ENCODE measurements around the gene SYNC. TPM values are rescaled to one million over a fixed set of nuclear protein-coding genes. Genes with fewer than 3 reads are reported as not detected.

The SYNC gene
- total and polyA plus RNA-seq, 2 donors (not counting 1 experiment from before 2014, with no cell fraction given) = 50.9 to 58.1 TPM

GRCh38 chr1:32725615-32725982, 23.0 kb upstream of the SYNC start:
- Histone ChIP-seq H3K27ac (ENCODE audit: insufficient read depth, low read length) (peak overlapping the region; percentile 78), H3K9ac (ENCODE audit: insufficient read depth, low read length) (no peak overlapping the region)

GRCh38 chr1:32724678-32725614, 22.4 kb upstream of the SYNC start:
- H3K9ac ChIP-seq (ENCODE audit: insufficient read depth, low read length) = no peak overlapping the region
- no peaks in the 10 kb centered on the region for H3K79me2 ChIP-seq (ENCODE audit: control insufficient read depth, insufficient read depth, low read length)
- peak; percentile 93 to 95 for DNase-seq (ENCODE audit: low read depth in 2 of 2)
- no peaks in the 10 kb centered on the region for H4K20me1 ChIP-seq (ENCODE audit: control insufficient read depth, extremely low read depth, insufficient read depth, low read length)
- no peak for TF ChIP-seq EZH2 (IDR thresholded peaks at IDR 0.05; ENCODE audit: low read length, missing control alignments)
- TF ChIP-seq CTCF (conservative IDR thresholded peaks at IDR 0.05 in 1 of 2, IDR thresholded peaks at IDR 0.05 in 1 of 2; ENCODE audit: low read depth in 1 of 2, low read length in 2 of 2) = no peak
- H3K27me3 ChIP-seq (ENCODE audit: control insufficient read depth, insufficient read depth, low read length) = no peaks in the 10 kb centered on the region
- peaks cover 16% of the 10 kb centered on the region for H3K4me1 ChIP-seq (ENCODE audit: control insufficient read depth, extremely low read depth, insufficient read depth, low read length)
- peak overlapping the region in 1 of 4 experiments; percentile 14 for H3K4me3 ChIP-seq (replicated peaks in 1 of 4; ENCODE audit: control extremely low read depth in 1 of 4, insufficient read depth in 1 of 4, low read depth in 3 of 4, low read length in 4 of 4)
- no peaks in the 10 kb centered on the region for H3K36me3 ChIP-seq (ENCODE audit: control insufficient read depth, insufficient read depth, low read length)
- H3K27ac ChIP-seq (ENCODE audit: insufficient read depth, low read length) = peak overlapping the region; percentile 78
- peak overlapping the region; percentile 22 for H2AFZ ChIP-seq (ENCODE audit: low read length)
- peak overlapping the region; percentile 60 for H3K4me2 ChIP-seq (ENCODE audit: extremely low read depth, insufficient read depth, low read length)
- H3K9me3 ChIP-seq (ENCODE audit: control insufficient read depth, insufficient read depth, low read depth, low read length) = no peaks in the 10 kb centered on the region

More at GRCh38 chr1:32725615-32725982, 23.0 kb upstream of the SYNC start:
- Histone ChIP-seq H3K4me1 (ENCODE audit: control insufficient read depth, extremely low read depth, insufficient read depth, low read length) (peaks cover 21% of the 10 kb centered on the region), H3K9me3 (ENCODE audit: control insufficient read depth, insufficient read depth, low read depth, low read length) (no peaks in the 10 kb centered on the region), H2AFZ (ENCODE audit: low read length) (peak overlapping the region; percentile 2), H3K4me2 (ENCODE audit: extremely low read depth, insufficient read depth, low read length) (no peak overlapping the region), H3K27me3 (ENCODE audit: control insufficient read depth, insufficient read depth, low read length) (no peaks in the 10 kb centered on the region), H3K4me3 (replicated peaks in 1 of 4; ENCODE audit: control extremely low read depth in 1 of 4, insufficient read depth in 1 of 4, low read depth in 3 of 4, low read length in 4 of 4) (no peak overlapping the region), H3K79me2 (ENCODE audit: control insufficient read depth, insufficient read depth, low read length) (no peaks in the 10 kb centered on the region), H4K20me1 (ENCODE audit: control insufficient read depth, extremely low read depth, insufficient read depth, low read length) (no peaks in the 10 kb centered on the region), H3K36me3 (ENCODE audit: control insufficient read depth, insufficient read depth, low read length) (no peaks in the 10 kb centered on the region)
- no peak for DNase-seq (ENCODE audit: low read depth in 2 of 2)
- TF ChIP-seq CTCF (conservative IDR thresholded peaks at IDR 0.05 in 1 of 2, IDR thresholded peaks at IDR 0.05 in 1 of 2; ENCODE audit: low read depth in 1 of 2, low read length in 2 of 2) (no peak), EZH2 (IDR thresholded peaks at IDR 0.05; ENCODE audit: low read length, missing control alignments) (no peak)

- H3K36me3 ChIP-seq (ENCODE audit: control insufficient read depth, insufficient read depth, low read length) = no peaks in the 10 kb centered on the region
- H4K20me1 ChIP-seq (ENCODE audit: control insufficient read depth, extremely low read depth, insufficient read depth, low read length) = no peaks in the 10 kb centered on the region
- no peak for DNase-seq (ENCODE audit: low read depth in 2 of 2)
- H3K27me3 ChIP-seq (ENCODE audit: control insufficient read depth, insufficient read depth, low read length) = no peaks in the 10 kb centered on the region
- no peak overlapping the region for H3K4me3 ChIP-seq (replicated peaks in 1 of 4; ENCODE audit: control extremely low read depth in 1 of 4, insufficient read depth in 1 of 4, low read depth in 3 of 4, low read length in 4 of 4)
- no peak for TF ChIP-seq EZH2 (IDR thresholded peaks at IDR 0.05; ENCODE audit: low read length, missing control alignments)
- H3K9me3 ChIP-seq (ENCODE audit: control insufficient read depth, insufficient read depth, low read depth, low read length) = no peaks in the 10 kb centered on the region
- H3K79me2 ChIP-seq (ENCODE audit: control insufficient read depth, insufficient read depth, low read length) = no peaks in the 10 kb centered on the region
- no peak overlapping the region for H3K9ac ChIP-seq (ENCODE audit: insufficient read depth, low read length)
- H2AFZ ChIP-seq (ENCODE audit: low read length) = no peak overlapping the region
- H3K4me1 ChIP-seq (ENCODE audit: control insufficient read depth, extremely low read depth, insufficient read depth, low read length) = peaks cover 3% of the 10 kb centered on the region
- no peak overlapping the region for H3K4me2 ChIP-seq (ENCODE audit: extremely low read depth, insufficient read depth, low read length)
- no peak overlapping the region for H3K27ac ChIP-seq (ENCODE audit: insufficient read depth, low read length)
Measured at GRCh38 chr1:32719681-32720275, 17.2 kb upstream of the SYNC start.
